NOMO-1 treated with dmso at 0.1 percent for 144 hours (cell line): ENCODE measurements around the gene MRPS18A.
A peak's percentile ranks its signal among the peaks of the same experiment; 100 is the strongest.

Experiments used
- DNase-seq: peaks from one replicate; lab custom pipeline; 2025; ENCODE audit not compliant: unreplicated experiment; lab: John Stamatoyannopoulos, UW

Gene MRPS18A

DNA sequence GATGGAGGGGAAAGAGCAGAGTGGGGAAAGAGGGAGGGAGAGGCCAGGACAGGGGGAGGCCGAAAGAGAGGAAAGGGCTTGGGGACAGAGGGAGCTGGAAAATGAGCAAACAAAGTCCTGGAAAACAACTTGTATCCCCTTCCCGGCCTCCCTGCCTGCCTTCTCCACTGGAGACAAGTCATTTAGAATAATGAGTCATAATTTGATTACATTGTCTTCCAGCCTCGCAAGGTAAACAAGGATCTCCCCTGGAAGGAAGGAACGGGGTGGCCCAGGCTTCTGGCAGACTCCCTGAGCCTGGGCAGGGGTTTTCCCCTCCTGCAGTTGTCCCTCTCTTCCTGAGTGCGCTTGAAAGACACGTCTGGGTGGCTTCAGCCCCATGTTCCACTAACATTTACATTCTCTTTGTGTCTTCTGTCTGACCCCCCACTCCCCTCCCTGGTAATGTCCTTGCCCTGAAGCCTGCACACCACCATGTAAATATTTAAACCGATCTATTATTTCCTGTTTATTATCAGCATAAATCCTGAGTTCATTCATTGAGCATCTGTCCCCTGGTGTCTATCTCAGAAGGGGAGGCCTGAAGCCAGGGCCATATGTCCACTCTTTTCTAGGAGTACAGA, 12.1 kb upstream of the MRPS18A start:
- DNase-seq: no peak

- DNase-seq: no peak
These were observed 11.2 kb upstream of the MRPS18A start for GRCh38 chr6:43698584-43699349.

DNA sequence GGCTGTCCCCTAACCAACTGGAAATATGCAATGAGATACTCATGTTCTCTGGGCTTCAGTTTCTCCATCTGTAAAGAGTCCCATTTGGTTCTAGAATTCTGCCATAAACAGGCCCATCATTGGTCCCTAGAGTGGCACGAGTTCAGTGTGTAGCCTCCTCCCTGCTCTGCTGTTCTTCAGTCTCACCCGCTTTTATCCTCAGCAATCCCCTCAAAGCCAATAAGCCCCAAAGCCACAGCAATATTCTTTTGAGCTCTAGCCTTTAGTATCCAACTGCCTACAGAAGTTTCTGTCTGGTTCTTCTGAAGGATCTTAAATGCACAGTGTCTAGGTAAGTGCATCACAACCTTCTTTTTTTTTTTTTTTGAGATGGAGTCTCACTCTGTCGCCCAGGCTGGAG, 9.8 kb upstream of the MRPS18A start:
- no peak for DNase-seq

GRCh38 chr6:43695967-43696291, 8.3 kb upstream of the MRPS18A start:
- no peak for DNase-seq

DNA sequence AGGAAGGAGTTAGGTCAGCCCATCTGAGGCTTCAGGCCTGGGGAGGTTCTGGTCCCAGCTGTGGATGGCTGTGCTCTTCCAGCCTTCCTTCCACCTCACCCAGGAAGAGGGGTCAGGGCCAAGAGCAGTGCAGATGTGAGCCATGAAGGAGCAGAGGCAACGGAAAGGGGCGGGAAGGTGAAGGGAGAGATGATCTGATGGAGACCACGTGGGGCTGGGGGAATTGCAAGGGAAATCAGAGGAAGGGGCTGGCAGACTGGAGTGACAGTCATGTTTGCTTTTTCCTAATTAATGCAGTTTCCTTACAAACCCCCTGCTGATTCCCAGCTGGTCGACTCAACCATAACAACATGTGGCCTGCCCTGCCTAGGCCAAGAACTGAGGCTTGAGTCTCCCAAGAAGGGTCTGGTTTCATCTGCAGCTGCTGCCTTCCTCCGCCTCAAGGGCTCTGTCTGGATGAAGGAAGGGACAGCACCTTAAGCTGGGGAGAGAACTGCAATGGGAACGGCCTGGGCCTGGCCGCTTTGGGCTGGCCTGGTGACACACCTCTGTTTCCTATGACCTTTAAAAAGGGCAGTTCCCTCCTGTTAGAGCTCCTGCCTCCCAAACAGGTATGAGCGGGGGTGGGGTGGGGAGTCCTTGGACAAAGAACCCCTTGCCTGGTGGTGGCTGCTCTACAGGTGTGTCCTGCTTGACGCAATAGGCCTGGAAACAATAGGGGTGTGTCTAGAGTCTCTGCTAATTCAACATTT, 7.8 kb upstream of the MRPS18A start:
- DNase-seq: no peak

GRCh38 chr6:43689421-43689820, 1.8 kb upstream of the MRPS18A start:
- no peak for DNase-seq

DNA sequence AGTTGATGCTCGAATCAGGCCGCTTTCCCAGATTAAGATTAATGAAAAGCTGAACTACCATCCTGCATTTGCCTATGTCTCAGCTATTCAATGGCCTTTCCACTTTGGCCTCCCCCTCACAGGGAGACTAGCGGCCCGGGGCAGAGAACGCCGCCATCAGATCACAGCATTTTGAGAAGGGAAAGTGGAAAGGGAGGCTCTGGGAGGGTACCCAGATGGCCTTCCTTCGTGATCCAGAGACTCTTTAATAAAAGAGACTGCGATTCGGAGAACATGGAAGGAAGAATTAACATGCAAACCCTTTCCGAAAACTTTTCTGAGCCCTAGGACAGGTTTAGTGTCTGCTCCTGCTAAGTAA, 533 bp downstream of the MRPS18A start:
- DNase-seq: no peak

DNA sequence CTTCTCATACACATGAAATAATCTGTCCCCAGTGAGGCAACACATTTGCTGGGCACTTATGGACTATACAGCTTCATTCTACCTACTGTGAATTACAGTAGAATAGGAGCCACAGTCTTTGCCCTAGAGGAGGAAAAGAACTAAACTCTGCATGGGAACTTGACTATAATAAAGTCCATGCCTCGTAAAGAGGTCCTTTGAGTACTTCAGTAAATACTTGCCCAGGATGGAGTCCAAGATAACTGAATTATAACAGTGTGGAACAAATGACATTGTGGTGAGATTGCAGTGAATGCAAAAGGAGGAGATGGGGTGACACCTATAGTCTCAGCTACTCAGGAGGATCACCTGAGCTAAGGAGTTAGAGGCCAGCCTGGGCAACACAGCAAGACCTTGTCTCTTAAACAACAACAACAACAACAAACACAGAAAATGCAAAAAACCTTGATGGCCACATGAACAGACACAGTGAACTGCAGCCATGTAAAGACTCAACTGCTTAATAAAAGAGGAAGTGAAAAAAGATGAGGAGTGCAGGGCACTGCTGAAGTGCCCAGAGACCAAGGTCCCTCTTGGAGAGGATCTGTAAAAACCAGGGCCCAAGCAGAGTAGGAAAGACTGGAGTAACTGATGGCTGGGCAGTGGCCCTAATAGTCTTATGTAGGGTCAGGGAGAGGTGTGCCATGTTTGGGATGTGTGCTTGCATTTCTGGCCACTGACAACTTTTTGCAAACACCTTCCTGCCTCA, 3.7 kb downstream of the MRPS18A start:
- DNase-seq: peak; percentile 27

DNA sequence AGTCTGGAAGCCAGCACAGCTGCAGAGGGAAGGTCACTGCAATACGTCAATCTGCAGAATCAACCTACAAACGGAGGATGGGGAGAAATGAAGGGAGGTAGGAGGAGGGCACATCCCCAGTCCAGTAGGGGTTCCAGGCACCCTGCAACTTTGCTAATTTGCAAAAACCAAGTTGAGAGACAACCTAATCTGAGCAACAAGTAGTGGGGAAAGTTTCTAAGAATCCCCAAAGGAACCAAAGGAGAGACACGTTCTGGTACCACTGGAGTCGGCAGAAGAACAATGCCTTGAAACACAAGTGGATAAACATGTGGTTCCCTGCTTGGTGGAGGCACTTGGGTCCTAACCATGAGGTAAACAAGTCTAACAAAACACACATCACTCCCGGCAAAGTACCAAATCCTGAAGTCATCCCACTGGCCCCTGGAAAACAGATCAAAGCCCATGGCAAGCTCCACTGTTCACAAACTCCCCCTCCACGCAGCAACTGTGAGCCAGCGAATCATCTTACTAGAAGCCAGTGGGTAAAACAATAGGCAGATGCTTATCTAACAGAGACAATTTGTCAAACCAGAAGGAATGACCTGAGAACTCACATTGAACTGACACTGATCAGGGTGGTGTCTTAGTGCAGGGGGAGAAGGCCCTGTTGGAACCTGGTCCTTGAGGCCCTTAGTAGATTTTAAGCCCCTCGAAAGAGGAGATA, 4.7 kb downstream of the MRPS18A start:
- DNase-seq: no peak

DNA sequence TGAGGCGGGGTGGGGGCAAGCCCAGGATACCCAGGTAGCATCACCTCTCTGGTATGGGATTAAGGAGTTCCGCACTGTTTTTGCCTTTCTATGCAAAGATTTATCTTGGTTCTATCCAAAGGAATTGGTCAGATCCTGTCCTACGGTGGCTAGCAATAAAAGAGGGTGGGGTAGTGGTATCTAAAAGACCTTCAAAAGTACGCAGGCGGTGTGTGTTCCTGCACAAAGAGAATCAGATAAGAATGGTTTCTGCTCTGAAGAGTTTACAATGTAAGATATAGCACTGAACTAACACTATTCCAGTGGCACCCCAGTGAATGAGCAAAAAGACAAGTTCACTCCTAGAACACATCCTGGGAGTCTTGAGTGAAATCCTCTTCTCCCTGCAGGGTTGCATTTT, 6.3 kb downstream of the MRPS18A start:
- DNase-seq: no peak

GRCh38 chr6:43680308-43681200, 7.0 kb downstream of the MRPS18A start:
- no peak for DNase-seq

DNA sequence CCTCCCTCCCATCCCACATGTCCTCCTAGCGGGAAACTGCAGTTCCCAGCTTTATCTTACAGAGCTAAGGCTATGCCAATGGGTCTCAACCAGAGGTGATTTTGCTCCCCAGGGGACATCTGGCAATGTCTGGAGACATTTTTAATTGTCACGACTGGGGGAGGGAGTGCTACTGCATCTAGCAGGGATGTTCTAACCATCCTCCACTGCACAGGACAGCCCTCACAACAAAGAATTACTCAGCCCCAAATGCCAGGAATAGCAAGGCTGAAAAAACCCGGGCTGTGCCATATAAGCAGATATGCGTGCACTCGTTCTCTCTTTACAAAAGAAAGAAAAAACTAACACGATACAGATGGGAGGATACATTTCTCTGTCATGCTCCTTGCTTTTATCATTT, 8.5 kb downstream of the MRPS18A start:
- no peak for DNase-seq

GRCh38 chr6:43678341-43678740, 9.2 kb downstream of the MRPS18A start:
- no peak for DNase-seq

- DNase-seq: no peak
These were observed 9.8 kb downstream of the MRPS18A start for GRCh38 chr6:43677759-43678158.

DNA sequence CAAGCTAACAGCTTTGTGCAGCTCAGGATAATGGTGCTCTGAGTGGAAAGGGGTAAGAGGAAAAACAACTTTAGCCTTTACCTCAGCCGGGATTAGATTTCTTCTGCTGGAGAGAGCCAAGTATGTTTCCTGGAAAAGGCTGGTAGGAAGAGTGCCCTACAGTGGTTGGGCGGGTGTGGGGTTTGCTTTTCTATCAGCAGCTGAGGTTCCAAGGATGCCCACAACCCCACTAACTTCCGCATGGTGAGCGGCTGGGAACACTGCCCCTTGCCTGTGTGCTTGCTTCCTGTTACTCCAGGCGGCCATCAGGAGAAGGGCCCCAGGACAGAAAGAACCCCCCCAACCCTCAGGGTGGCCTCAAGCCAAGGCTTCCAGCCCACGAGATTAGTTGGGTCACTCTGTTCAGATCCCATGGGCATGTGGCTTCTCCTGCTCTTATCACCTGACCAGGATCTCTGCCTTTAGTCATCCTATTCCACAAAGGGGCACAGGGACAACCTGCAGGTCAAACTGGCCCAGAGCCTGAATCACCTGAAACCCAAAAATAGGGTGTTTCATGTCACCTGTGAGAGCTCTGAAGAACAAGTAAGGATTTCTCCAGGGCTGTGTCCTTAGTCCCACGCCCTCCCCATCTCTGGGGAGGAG, 10.5 kb downstream of the MRPS18A start:
- DNase-seq: no peak

GRCh38 chr6:43674921-43675320, 12.7 kb downstream of the MRPS18A start:
- DNase-seq: no peak

- no peak for DNase-seq
These were observed 13.3 kb downstream of the MRPS18A start for GRCh38 chr6:43674291-43674690.

DNA sequence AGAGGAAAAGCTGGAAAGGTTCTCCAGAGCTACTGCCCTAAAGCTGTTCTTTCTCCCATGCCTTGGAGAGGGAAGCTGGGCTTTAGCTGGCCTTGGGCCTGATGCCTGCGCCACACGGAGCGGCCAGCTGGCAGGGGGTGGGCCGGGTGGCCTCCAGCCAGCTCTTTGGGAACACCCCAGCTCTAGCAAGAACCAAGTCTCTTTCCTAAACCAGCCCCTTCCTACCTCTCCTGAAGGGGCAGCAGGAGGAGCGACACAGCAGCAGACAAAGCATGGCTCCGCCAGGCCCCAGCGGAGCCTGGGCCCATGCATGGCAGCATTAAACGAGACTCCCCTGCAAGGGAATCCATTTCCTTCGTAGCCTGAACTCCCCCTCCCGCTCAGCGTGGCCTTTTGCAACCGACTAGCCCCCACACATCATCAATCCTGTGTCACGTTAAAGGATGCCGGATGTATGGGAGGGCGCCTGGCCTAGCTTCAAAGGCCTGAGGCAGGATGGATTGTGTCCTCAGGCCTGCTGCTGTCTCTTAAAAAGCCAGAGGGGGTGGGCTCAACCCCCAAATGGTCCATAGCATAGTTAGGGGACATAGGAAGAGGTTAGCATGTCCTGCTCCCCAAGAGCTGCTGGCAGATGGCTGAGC, 14.0 kb downstream of the MRPS18A start:
- DNase-seq: no peak
